ENCODE measurements around the gene CTBP2. TPM values are rescaled to one million over a fixed set of nuclear protein-coding genes. Genes with fewer than 3 reads are reported as not detected.
A peak's percentile ranks its signal among the peaks of the same experiment; 100 is the strongest.

Gene CTBP2
- total RNA-seq, 4 donors from 2014 or later: 41.8 to 55.9 (median 47.1) TPM

DNA sequence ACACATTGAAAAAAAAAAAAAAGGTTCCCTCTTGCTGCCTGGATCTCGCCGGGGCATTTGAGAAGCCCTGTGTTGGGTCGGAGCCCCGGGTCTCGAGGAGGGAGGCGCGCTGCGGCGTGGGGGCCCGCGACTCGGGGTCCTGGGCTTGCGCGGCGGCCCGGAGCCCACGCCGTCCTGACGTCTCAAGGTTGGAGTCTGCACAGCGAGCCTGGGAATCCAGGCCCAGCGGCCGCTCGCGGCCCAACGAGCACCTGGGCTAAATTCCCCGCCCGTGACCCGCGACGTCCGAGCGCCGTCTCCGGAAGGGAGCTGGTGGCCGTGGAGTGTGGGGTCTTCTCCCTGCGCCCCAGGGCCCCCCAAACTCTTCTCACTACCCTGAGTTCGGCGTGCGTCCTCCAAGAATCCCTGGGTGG is 1.4 kb upstream of the CTBP2 start:
- H3K27me3 ChIP-seq: no peaks in the 10 kb centered on the region
- no peaks in the 10 kb centered on the region for H3K9me3 ChIP-seq
- TF ChIP-seq, protein P1, sequence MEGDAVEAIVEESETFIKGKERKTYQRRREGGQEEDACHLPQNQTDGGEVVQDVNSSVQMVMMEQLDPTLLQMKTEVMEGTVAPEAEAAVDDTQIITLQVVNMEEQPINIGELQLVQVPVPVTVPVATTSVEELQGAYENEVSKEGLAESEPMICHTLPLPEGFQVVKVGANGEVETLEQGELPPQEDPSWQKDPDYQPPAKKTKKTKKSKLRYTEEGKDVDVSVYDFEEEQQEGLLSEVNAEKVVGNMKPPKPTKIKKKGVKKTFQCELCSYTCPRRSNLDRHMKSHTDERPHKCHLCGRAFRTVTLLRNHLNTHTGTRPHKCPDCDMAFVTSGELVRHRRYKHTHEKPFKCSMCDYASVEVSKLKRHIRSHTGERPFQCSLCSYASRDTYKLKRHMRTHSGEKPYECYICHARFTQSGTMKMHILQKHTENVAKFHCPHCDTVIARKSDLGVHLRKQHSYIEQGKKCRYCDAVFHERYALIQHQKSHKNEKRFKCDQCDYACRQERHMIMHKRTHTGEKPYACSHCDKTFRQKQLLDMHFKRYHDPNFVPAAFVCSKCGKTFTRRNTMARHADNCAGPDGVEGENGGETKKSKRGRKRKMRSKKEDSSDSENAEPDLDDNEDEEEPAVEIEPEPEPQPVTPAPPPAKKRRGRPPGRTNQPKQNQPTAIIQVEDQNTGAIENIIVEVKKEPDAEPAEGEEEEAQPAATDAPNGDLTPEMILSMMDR (IDR thresholded peaks at IDR 0.05): no peak
- no peak for TF ChIP-seq POLR2A (IDR thresholded peaks at IDR 0.05)
- peak overlapping the region; percentile 97 to 99 (median 98) for H3K27ac ChIP-seq
- no peak for DNase-seq
- H3K36me3 ChIP-seq: no peaks in the 10 kb centered on the region
- intact Hi-C loops (cut with DNase I): no loop called here
- H3K4me3 ChIP-seq: peak overlapping the region; percentile 72 to 97 (median 86)
- H3K4me1 ChIP-seq: peaks cover 11 to 38% (median 13%) of the 10 kb centered on the region in 3 donors
- 0 to 4% methylated on average over 9 to 11 of the region's 39 CpGs for WGBS, 2 donors

- intact Hi-C loops (cut with DNase I): no loop called here
- peak; percentile 37 for DNase-seq
- Histone ChIP-seq H3K4me1 (peaks cover 13 to 45% (median 13%) of the 10 kb centered on the region in 3 donors), H3K4me3 (peak overlapping the region; percentile 72 to 97 (median 86)), H3K27me3 (no peaks in the 10 kb centered on the region), H3K9me3 (no peaks in the 10 kb centered on the region), H3K27ac (peak overlapping the region; percentile 97 to 99 (median 98)), H3K36me3 (no peaks in the 10 kb centered on the region)
- WGBS, 2 donors: 0% methylated on average over 1 to 39 of the region's 76 CpGs
- TF ChIP-seq POLR2A (IDR thresholded peaks at IDR 0.05): peak in 3 of 4 donors; percentile 10 to 54 (median 53)
- TF ChIP-seq, protein P1 (IDR thresholded peaks at IDR 0.05): peak in 4 of 6 experiments; percentile 33 to 53 (median 38)
Measured at GRCh38 chr10:125160856-125161706, 718 bp upstream of the CTBP2 start.

GRCh38 chr10:125159486-125159931 is 854 bp downstream of the CTBP2 start:
- peak overlapping the region; percentile 72 to 97 (median 86) for H3K4me3 ChIP-seq
- peak overlapping the region; percentile 97 to 99 (median 98) for H3K27ac ChIP-seq
- no peaks in the 10 kb centered on the region for H3K36me3 ChIP-seq
- no peak for DNase-seq
- H3K4me1 ChIP-seq: peaks cover 13 to 61% (median 26%) of the 10 kb centered on the region in 3 donors
- 0% methylated on average over 26 of the region's 66 CpGs; no CpG with 5 or more reads in 1 of the 2 donors for WGBS, 2 donors
- H3K9me3 ChIP-seq: no peaks in the 10 kb centered on the region
- TF ChIP-seq, protein P1 (IDR thresholded peaks at IDR 0.05): no peak
- TF ChIP-seq POLR2A (IDR thresholded peaks at IDR 0.05): no peak
- H3K27me3 ChIP-seq: no peaks in the 10 kb centered on the region
- intact Hi-C loops (cut with DNase I): loop anchor here (10.0 kb wide), 1 partner anchor 95 kb away; no protein-coding TSS in a partner anchor

GRCh38 chr10:125158601-125159485 is 1.5 kb downstream of the CTBP2 start:
- Histone ChIP-seq H3K9me3 (no peaks in the 10 kb centered on the region), H3K27ac (peak overlapping the region; percentile 97 to 99 (median 98)), H3K36me3 (no peaks in the 10 kb centered on the region), H3K4me3 (peak overlapping the region; percentile 72 to 97 (median 86)), H3K27me3 (no peaks in the 10 kb centered on the region), H3K4me1 (peaks cover 13 to 67% (median 33%) of the 10 kb centered on the region in 3 donors)
- 0 to 1% methylated on average over 28 to 29 of the region's 115 CpGs for WGBS, 2 donors
- TF ChIP-seq, protein P1 (IDR thresholded peaks at IDR 0.05): peak in 1 of 6 experiments; percentile 21
- peak in 2 of 4 donors; percentile 65 to 66 for TF ChIP-seq POLR2A (IDR thresholded peaks at IDR 0.05)
- DNase-seq: no peak
- intact Hi-C loops (cut with DNase I): loop anchor here (10.0 kb wide), 1 partner anchor 94 kb away; no protein-coding TSS in a partner anchor
